ENCODE measurements around the gene RELL1.

RELL1 gene

GRCh38 chr4:37664696-37665095, 21.5 kb downstream of the RELL1 start:
- no peak for DNase-seq

GRCh38 chr4:37663552-37663951, 22.6 kb downstream of the RELL1 start:
- no peak for DNase-seq

GRCh38 chr4:37662861-37663390, 23.2 kb downstream of the RELL1 start:
- DNase-seq: no peak

GRCh38 chr4:37662251-37662650, 23.9 kb downstream of the RELL1 start:
- DNase-seq: peak in 1 of 2 experiments; percentile 26

GRCh38 chr4:37661772-37662171, 24.4 kb downstream of the RELL1 start:
- peak in 1 of 2 experiments; percentile 14 for DNase-seq

- no peak for DNase-seq
Measured at GRCh38 chr4:37659696-37660095, 26.5 kb downstream of the RELL1 start.

- no peak for DNase-seq
Measured at GRCh38 chr4:37656649-37657048, 29.5 kb downstream of the RELL1 start.

- DNase-seq: peak; percentile 53 to 55
Measured at GRCh38 chr4:37653601-37654000, 32.6 kb downstream of the RELL1 start.

GRCh38 chr4:37652747-37653527, 33.2 kb downstream of the RELL1 start:
- DNase-seq: no peak

GRCh38 chr4:37651781-37652377, 34.3 kb downstream of the RELL1 start:
- DNase-seq: no peak

GRCh38 chr4:37650481-37650880, 35.7 kb downstream of the RELL1 start:
- peak; percentile 29 to 43 for DNase-seq

- DNase-seq: no peak
Measured at GRCh38 chr4:37649268-37649667, 36.9 kb downstream of the RELL1 start.

- no peak for DNase-seq
Measured at GRCh38 chr4:37648084-37648817, 37.9 kb downstream of the RELL1 start.

- no peak for DNase-seq
Measured at GRCh38 chr4:37646247-37646646, 39.9 kb downstream of the RELL1 start.

GRCh38 chr4:37645736-37646135, 40.4 kb downstream of the RELL1 start:
- no peak for DNase-seq

GRCh38 chr4:37644962-37645361, 41.2 kb downstream of the RELL1 start:
- DNase-seq: no peak

- DNase-seq: no peak
Measured at GRCh38 chr4:37641886-37642849, 44.0 kb downstream of the RELL1 start.

GRCh38 chr4:37641352-37641751, 44.8 kb downstream of the RELL1 start:
- DNase-seq: no peak

GRCh38 chr4:37639551-37640285, 46.5 kb downstream of the RELL1 start:
- DNase-seq: no peak

GRCh38 chr4:37635155-37635554, 51.0 kb downstream of the RELL1 start:
- no peak for DNase-seq

GRCh38 chr4:37634180-37634579, 52.0 kb downstream of the RELL1 start:
- DNase-seq: no peak

- DNase-seq: no peak
Measured at GRCh38 chr4:37632836-37633235, 53.3 kb downstream of the RELL1 start.
